Keratinocyte (primary cell): Measurements from ENCODE around the gene NDEL1. TPM values are rescaled to one million over a fixed set of nuclear protein-coding genes. Genes with fewer than 3 reads are reported as not detected.

Experiments
- DNase-seq: peaks from one replicate; pipeline ENCODE4 v3.0.0-alpha.2; 2011; ENCODE audit warnings: low read depth, missing footprints, low spot score
- FAIRE-seq: peaks from 2 replicates; lab custom pipeline; 2011; peaks lifted over from hg19 to GRCh38; lab: Jason Lieb, UNC
- H2AFZ ChIP-seq: 2 replicates; pipeline ENCODE4 v1.6.0; 2012; ENCODE audit warnings: low read length, control low read depth, inconsistent platforms; ENCODE audit not compliant: control insufficient read depth
- H3K27ac ChIP-seq: 2 replicates; pipeline ENCODE4 v1.5.1; 2011; ENCODE audit warnings: low read length; ENCODE audit not compliant: control insufficient read depth, insufficient read depth
- H3K27me3 ChIP-seq: 3 replicates; pipeline ENCODE4 v1.6.0; 2011; ENCODE audit warnings: low read length; ENCODE audit not compliant: control insufficient read depth, insufficient read depth; ENCODE audit errors: extremely low read depth
- H3K36me3 ChIP-seq, 2 experiments: 2 replicates in 1 of 2; 3 replicates in 1 of 2; pipeline ENCODE4 v1.5.1; 2011; ENCODE audit warnings: low read length in 2 of 2, mild to moderate bottlenecking in 1 of 2; ENCODE audit not compliant: control insufficient read depth in 2 of 2, insufficient read depth in 2 of 2; ENCODE audit errors: extremely low read depth in 1 of 2
- H3K4me1 ChIP-seq: 3 replicates; pipeline ENCODE4 v1.5.1; 2011; ENCODE audit warnings: low read length; ENCODE audit not compliant: control insufficient read depth, insufficient read depth; ENCODE audit errors: extremely low read depth
- H3K4me2 ChIP-seq: 3 replicates; pipeline ENCODE4 v1.6.0; 2011; ENCODE audit warnings: low read depth, low read length; ENCODE audit not compliant: control insufficient read depth, insufficient read depth; ENCODE audit errors: extremely low read depth
- H3K4me3 ChIP-seq, 3 experiments: fragments of 200-600 bp in 1 of 3; sonication (generic) in 1 of 3; 2 replicates in 2 of 3; 3 replicates in 1 of 3; pipeline ENCODE4 v1.5.1; 2011 to 2016; ENCODE audit warnings: low read length in 3 of 3, mild to moderate bottlenecking in 3 of 3, control low read depth in 2 of 3, inconsistent platforms in 1 of 3, low read depth in 1 of 3, mixed read lengths in 1 of 3, mixed run types in 1 of 3, moderate library complexity in 1 of 3; ENCODE audit not compliant: control insufficient read depth in 2 of 3, insufficient read depth in 2 of 3; ENCODE audit errors: extremely low read depth in 1 of 3
- H3K79me2 ChIP-seq: 2 replicates; pipeline ENCODE4 v1.6.0; 2012; ENCODE audit warnings: low read length; ENCODE audit not compliant: control insufficient read depth, insufficient read depth
- H3K9ac ChIP-seq: 3 replicates; pipeline ENCODE4 v1.6.0; 2011; ENCODE audit warnings: low read length; ENCODE audit not compliant: control insufficient read depth, insufficient read depth; ENCODE audit errors: extremely low read depth
- H3K9me1 ChIP-seq: 3 replicates; pipeline ENCODE4 v1.6.0; 2011; ENCODE audit warnings: low read length; ENCODE audit not compliant: control insufficient read depth, insufficient read depth; ENCODE audit errors: extremely low read depth
- H3K9me3 ChIP-seq: 2 replicates; pipeline ENCODE4 v1.5.1; 2012; ENCODE audit warnings: low read depth, low read length; ENCODE audit not compliant: control insufficient read depth
- H4K20me1 ChIP-seq: 3 replicates; pipeline ENCODE4 v1.6.0; 2011; ENCODE audit warnings: low read length; ENCODE audit not compliant: control insufficient read depth, insufficient read depth; ENCODE audit errors: extremely low read depth
- EZH2 ChIP-seq: IDR thresholded peaks from one replicate; pipeline ENCODE4 v1.6.1; 2012; ENCODE audit warnings: inconsistent platforms, mild to moderate bottlenecking, low read length, moderate library complexity
- dilution Hi-C: fragments of 300-500 bp; cut with MboI; formaldehyde crosslinking; loops from one replicate; pipeline ENCODE4 v1.7.0; 2020; ENCODE audit warnings: low sequenced_read_pairs; ENCODE audit not compliant: extremely low pct_ligation_motif_present
- polyA plus RNA-seq, 5 experiments: library from polyadenylated mRNA; depleted of rRNA in 3 of 5; stranded (reverse) in 3 of 5; stranded (forward) in 1 of 5; unstranded in 1 of 5; fragments of >200 nt; gene quantifications; 1 replicate in 1 of 5; 2 replicates in 3 of 5; 3 replicates in 1 of 5; pipeline versions ENCODE4 v1.2.1 to v1.2.3, GENCODE V29; 2011 to 2012; ENCODE audit warnings: missing spikeins in 2 of 5, low read depth in 1 of 5, low replicate concordance in 1 of 5
- TF ChIP-seq, protein P1 (sequence below), 3 experiments: IDR thresholded peaks in 1 of 3; conservative IDR thresholded peaks in 1 of 3; optimal IDR thresholded peaks in 1 of 3; 2 replicates in 2 of 3; 3 replicates in 1 of 3; pipeline versions ENCODE3 to v1.5.1; 2011; ENCODE audit warnings: low read length in 3 of 3, mild to moderate bottlenecking in 3 of 3, moderate library complexity in 2 of 3, control low read depth in 1 of 3, inconsistent platforms in 1 of 3; ENCODE audit not compliant: insufficient read depth in 2 of 3; ENCODE audit errors: extremely low read depth in 1 of 3

Gene NDEL1
- polyA plus RNA-seq, 1 donor (not counting 4 experiments of a cell fraction or from before 2014, with no cell fraction given): 76.8 TPM

- no peaks in the 10 kb centered on the region for H3K27me3 ChIP-seq
- H3K9me3 ChIP-seq: no peaks in the 10 kb centered on the region
- H3K9me1 ChIP-seq: no peaks in the 10 kb centered on the region
- TF ChIP-seq EZH2: no peak
- TF ChIP-seq, protein P1, sequence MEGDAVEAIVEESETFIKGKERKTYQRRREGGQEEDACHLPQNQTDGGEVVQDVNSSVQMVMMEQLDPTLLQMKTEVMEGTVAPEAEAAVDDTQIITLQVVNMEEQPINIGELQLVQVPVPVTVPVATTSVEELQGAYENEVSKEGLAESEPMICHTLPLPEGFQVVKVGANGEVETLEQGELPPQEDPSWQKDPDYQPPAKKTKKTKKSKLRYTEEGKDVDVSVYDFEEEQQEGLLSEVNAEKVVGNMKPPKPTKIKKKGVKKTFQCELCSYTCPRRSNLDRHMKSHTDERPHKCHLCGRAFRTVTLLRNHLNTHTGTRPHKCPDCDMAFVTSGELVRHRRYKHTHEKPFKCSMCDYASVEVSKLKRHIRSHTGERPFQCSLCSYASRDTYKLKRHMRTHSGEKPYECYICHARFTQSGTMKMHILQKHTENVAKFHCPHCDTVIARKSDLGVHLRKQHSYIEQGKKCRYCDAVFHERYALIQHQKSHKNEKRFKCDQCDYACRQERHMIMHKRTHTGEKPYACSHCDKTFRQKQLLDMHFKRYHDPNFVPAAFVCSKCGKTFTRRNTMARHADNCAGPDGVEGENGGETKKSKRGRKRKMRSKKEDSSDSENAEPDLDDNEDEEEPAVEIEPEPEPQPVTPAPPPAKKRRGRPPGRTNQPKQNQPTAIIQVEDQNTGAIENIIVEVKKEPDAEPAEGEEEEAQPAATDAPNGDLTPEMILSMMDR (optimal IDR thresholded peaks at IDR 0.05 in 1 of 3, IDR thresholded peaks at IDR 0.05 in 1 of 3, conservative IDR thresholded peaks at IDR 0.05 in 1 of 3; ENCODE audit: extremely low read depth in 1 of 3, insufficient read depth in 2 of 3, low read length in 3 of 3): no peak
- no peak overlapping the region for H2AFZ ChIP-seq
- DNase-seq (no peak), FAIRE-seq (no peak)
- H3K9ac ChIP-seq: no peak overlapping the region
- dilution Hi-C loops: no loop called here
- H3K36me3 ChIP-seq: peaks cover 51 to 58% of the 10 kb centered on the region in 2 experiments
- peaks cover 4% of the 10 kb centered on the region for H3K4me1 ChIP-seq
- H3K4me2 ChIP-seq: no peak overlapping the region
- no peaks in the 10 kb centered on the region for H4K20me1 ChIP-seq
- no peak overlapping the region for H3K4me3 ChIP-seq
- H3K79me2 ChIP-seq: peaks cover 1% of the 10 kb centered on the region
- no peak overlapping the region for H3K27ac ChIP-seq
Observed at GRCh38 chr17:8475227-8475626, 39.5 kb downstream of the NDEL1 start.

DNA sequence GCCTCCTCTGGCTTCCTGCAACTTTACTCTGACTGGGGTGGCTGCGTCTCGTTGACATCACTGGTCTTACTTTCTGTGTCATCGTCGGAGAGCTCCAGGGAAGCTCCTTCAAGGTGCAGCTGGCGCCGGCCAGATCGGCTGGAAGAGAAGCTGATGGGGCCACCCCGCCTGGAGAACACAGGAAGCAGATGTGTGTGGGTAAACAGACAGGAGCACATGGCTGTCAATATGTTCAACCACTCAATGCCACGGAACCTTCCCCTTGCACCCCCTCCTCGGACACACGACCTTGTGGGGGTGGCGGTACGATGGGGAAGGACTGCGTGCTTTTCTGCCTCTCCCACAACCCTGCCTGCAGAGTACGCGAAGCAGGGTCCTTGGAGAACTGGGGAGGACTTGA, 40.1 kb downstream of the NDEL1 start:
- H3K27me3 ChIP-seq: no peaks in the 10 kb centered on the region
- H3K9me1 ChIP-seq: no peaks in the 10 kb centered on the region
- H3K4me3 ChIP-seq: no peak overlapping the region
- no peak overlapping the region for H2AFZ ChIP-seq
- peaks cover 54 to 62% of the 10 kb centered on the region in 2 experiments for H3K36me3 ChIP-seq
- H3K9me3 ChIP-seq: no peaks in the 10 kb centered on the region
- no peak for DNase-seq
- FAIRE-seq: no peak
- H3K79me2 ChIP-seq: peaks cover 1% of the 10 kb centered on the region
- dilution Hi-C loops: no loop called here
- H3K4me2 ChIP-seq: no peak overlapping the region
- H3K4me1 ChIP-seq: peaks cover under 1% of the 10 kb centered on the region
- no peaks in the 10 kb centered on the region for H4K20me1 ChIP-seq
- H3K9ac ChIP-seq: no peak overlapping the region
- H3K27ac ChIP-seq: no peak overlapping the region
- TF ChIP-seq EZH2: no peak
- TF ChIP-seq, protein P1 (optimal IDR thresholded peaks at IDR 0.05 in 1 of 3, IDR thresholded peaks at IDR 0.05 in 1 of 3, conservative IDR thresholded peaks at IDR 0.05 in 1 of 3; ENCODE audit: extremely low read depth in 1 of 3, insufficient read depth in 2 of 3, low read length in 3 of 3): no peak
